DOHH2 (cell line): ENCODE data around the gene MC3R.

Experiments used
- H3F3A ChIP-seq: fragments of 200-600 bp; sonication (generic), shearing (Covaris generic); 2 replicates; pipeline ENCODE4 v1.6.0; 2016; ENCODE audit warnings: antibody characterized with exemption, mild to moderate bottlenecking; ENCODE audit not compliant: control insufficient read depth, insufficient read depth
- H3K27ac ChIP-seq: fragments of 200-600 bp; sonication (generic); 2 replicates; pipeline ENCODE4 v1.5.1; 2014; ENCODE audit warnings: low read depth, mild to moderate bottlenecking, low read length, moderate library complexity
- H3K27me3 ChIP-seq: fragments of 200-600 bp; sonication (generic); 2 replicates; pipeline ENCODE4 v1.6.1; 2014; ENCODE audit warnings: mild to moderate bottlenecking, low read length, mixed read lengths; ENCODE audit not compliant: control insufficient read depth
- H3K36me3 ChIP-seq: fragments of 200-600 bp; sonication (generic); 2 replicates; pipeline ENCODE4 v1.6.1; 2014; ENCODE audit warnings: mild to moderate bottlenecking, low read length, moderate library complexity, mixed read lengths; ENCODE audit not compliant: control insufficient read depth
- H3K4me1 ChIP-seq: fragments of 200-600 bp; sonication (generic); 2 replicates; pipeline ENCODE4 v1.6.1; 2014; ENCODE audit warnings: mild to moderate bottlenecking, low read length, mixed read lengths; ENCODE audit not compliant: control insufficient read depth
- H3K4me2 ChIP-seq: fragments of 200-600 bp; sonication (generic); 2 replicates; pipeline ENCODE4 v1.6.0; 2014; ENCODE audit warnings: mild to moderate bottlenecking, low read length, moderate library complexity
- H3K4me3 ChIP-seq: fragments of 200-600 bp; sonication (generic); 2 replicates; pipeline ENCODE4 v1.5.1; 2014; ENCODE audit warnings: mild to moderate bottlenecking, low read length, mixed read lengths
- H3K79me2 ChIP-seq: fragments of 200-600 bp; sonication (generic); 2 replicates; pipeline ENCODE4 v1.6.1; 2014; ENCODE audit warnings: mild to moderate bottlenecking, low read length, mixed read lengths; ENCODE audit not compliant: control insufficient read depth
- H3K9me2 ChIP-seq: fragments of 200-600 bp; sonication (generic); replicated peaks from 2 replicates; pipeline ENCODE4 v1.6.1; 2014; ENCODE audit warnings: mild to moderate bottlenecking, low read length, mixed read lengths; ENCODE audit not compliant: control insufficient read depth
- H3K9me3 ChIP-seq: fragments of 200-600 bp; sonication (generic); 2 replicates; pipeline ENCODE4 v1.6.1; 2014; ENCODE audit warnings: antibody characterized with exemption, low read length, mixed read lengths; ENCODE audit not compliant: control insufficient read depth, insufficient read depth
- H4K20me1 ChIP-seq: fragments of 200-600 bp; sonication (generic); 2 replicates; pipeline ENCODE4 v1.6.0; 2014; ENCODE audit warnings: low read depth, mild to moderate bottlenecking, antibody characterized with exemption, low read length, moderate library complexity; ENCODE audit not compliant: control insufficient read depth, insufficient read depth
- EZH2phosphoT487 ChIP-seq: fragments of 200-600 bp; sonication (generic); IDR thresholded peaks from 2 replicates; pipeline ENCODE4 v1.6.1; 2017; ENCODE audit warnings: borderline replicate concordance, mild to moderate bottlenecking, antibody characterized with exemption, low read length, moderate library complexity, mixed read lengths
- TF ChIP-seq, protein P1 (sequence below): fragments of 200-600 bp; sonication (generic); IDR thresholded peaks from one replicate; pipeline ENCODE4 v1.5.1; 2014; ENCODE audit warnings: antibody characterized with exemption, mild to moderate bottlenecking, low read depth, low read length; ENCODE audit not compliant: poor library complexity, severe bottlenecking

Gene MC3R

DNA sequence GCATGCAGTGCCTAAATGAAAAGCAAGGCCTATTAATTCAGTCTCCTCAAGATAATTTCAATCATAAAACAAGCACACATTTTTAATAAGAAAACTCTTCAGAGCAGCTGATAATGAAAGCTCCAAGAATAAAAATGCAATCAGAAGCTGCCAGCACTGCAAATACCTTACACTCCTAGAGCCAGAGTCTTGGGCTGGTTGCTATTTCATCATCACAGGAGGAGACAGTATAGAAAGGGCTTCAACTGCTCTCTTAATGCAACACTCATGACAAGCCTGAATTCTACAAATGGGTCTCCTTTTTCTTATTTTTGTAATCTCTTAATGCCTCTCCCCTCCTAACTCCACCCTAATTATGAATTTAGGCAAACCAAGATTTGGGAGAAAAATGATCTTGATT, 11.2 kb upstream of the MC3R start:
- Histone ChIP-seq H3K4me1 (no peaks in the 10 kb centered on the region), H3K4me2 (no peak overlapping the region), H3K79me2 (no peaks in the 10 kb centered on the region), H3K9me2 (no peaks in the 10 kb centered on the region), H3F3A (no peaks in the 10 kb centered on the region), H3K27me3 (no peaks in the 10 kb centered on the region), H3K9me3 (peaks cover 7% of the 10 kb centered on the region; the same call in 1 of the 2 replicates), H4K20me1 (no peaks in the 10 kb centered on the region), H3K4me3 (no peak overlapping the region), H3K27ac (no peak overlapping the region), H3K36me3 (no peaks in the 10 kb centered on the region)
- TF ChIP-seq, protein P1, sequence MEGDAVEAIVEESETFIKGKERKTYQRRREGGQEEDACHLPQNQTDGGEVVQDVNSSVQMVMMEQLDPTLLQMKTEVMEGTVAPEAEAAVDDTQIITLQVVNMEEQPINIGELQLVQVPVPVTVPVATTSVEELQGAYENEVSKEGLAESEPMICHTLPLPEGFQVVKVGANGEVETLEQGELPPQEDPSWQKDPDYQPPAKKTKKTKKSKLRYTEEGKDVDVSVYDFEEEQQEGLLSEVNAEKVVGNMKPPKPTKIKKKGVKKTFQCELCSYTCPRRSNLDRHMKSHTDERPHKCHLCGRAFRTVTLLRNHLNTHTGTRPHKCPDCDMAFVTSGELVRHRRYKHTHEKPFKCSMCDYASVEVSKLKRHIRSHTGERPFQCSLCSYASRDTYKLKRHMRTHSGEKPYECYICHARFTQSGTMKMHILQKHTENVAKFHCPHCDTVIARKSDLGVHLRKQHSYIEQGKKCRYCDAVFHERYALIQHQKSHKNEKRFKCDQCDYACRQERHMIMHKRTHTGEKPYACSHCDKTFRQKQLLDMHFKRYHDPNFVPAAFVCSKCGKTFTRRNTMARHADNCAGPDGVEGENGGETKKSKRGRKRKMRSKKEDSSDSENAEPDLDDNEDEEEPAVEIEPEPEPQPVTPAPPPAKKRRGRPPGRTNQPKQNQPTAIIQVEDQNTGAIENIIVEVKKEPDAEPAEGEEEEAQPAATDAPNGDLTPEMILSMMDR = no peak
- TF ChIP-seq EZH2phosphoT487 = no peak

DNA sequence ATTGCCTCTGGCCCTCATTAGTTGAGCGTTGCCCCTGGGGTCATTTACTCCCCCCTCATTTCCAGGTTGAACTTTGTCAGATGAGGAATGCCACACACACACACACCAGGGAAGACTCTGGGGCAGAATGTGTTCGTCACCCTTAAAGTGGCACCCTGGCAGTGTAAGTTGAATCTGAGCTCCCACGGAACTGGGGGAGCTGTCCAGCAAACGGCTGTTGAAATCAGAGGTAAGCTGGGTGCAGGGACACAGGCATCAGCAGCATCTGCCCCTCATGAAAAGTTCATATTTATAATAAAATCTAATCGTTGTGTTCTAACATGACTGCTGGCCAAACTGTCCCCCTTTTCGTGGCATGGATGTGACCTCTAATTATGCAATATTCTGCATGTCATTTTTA, 4.3 kb upstream of the MC3R start:
- no peak for TF ChIP-seq EZH2phosphoT487
- TF ChIP-seq, protein P1 = no peak
- Histone ChIP-seq H4K20me1 (no peaks in the 10 kb centered on the region), H3K27ac (no peak overlapping the region), H3K4me1 (no peaks in the 10 kb centered on the region), H3K27me3 (no peaks in the 10 kb centered on the region; the same call in 1 of the 2 replicates), H3K79me2 (no peaks in the 10 kb centered on the region), H3K4me2 (no peak overlapping the region), H3F3A (no peaks in the 10 kb centered on the region), H3K9me3 (no peaks in the 10 kb centered on the region), H3K4me3 (no peak overlapping the region), H3K9me2 (no peaks in the 10 kb centered on the region), H3K36me3 (no peaks in the 10 kb centered on the region)

DNA sequence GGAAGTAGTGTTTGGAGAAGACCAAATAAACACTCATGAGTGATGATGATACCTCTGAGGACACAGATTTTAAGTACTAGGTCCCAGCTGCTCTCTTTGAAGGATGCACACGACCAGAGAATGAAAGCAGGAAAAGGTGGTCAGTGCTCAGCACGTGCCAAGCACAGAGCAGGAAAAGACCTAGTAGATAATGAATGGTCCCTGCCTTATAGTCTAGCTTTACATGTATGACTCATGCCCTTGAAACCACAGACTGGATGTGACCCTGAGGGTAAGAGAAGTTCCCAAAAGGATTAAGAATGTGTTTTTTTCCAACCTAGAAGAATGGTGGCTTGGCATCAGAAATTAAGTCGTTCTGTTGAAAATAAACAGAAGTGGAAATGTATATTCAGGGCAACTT, 2.8 kb upstream of the MC3R start:
- no peaks in the 10 kb centered on the region for H3K4me1 ChIP-seq
- H3K27me3 ChIP-seq = no peaks in the 10 kb centered on the region; the same call in 1 of the 2 replicates
- H3F3A ChIP-seq = no peaks in the 10 kb centered on the region
- no peak overlapping the region for H3K27ac ChIP-seq
- H3K36me3 ChIP-seq = no peaks in the 10 kb centered on the region
- no peak overlapping the region for H3K4me2 ChIP-seq
- no peaks in the 10 kb centered on the region for H4K20me1 ChIP-seq
- H3K79me2 ChIP-seq = no peaks in the 10 kb centered on the region
- no peak for TF ChIP-seq EZH2phosphoT487
- TF ChIP-seq, protein P1 = no peak
- no peak overlapping the region for H3K4me3 ChIP-seq
- no peaks in the 10 kb centered on the region for H3K9me2 ChIP-seq
- H3K9me3 ChIP-seq = no peaks in the 10 kb centered on the region
